Measurements from ENCODE around the gene NEIL1. TPM values are rescaled to one million over a fixed set of nuclear protein-coding genes. Genes with fewer than 3 reads are reported as not detected.

NEIL1 gene
- total and polyA plus RNA-seq, 2 experiments from 2014 or later, result 25.4 to 27.6 TPM

DNA sequence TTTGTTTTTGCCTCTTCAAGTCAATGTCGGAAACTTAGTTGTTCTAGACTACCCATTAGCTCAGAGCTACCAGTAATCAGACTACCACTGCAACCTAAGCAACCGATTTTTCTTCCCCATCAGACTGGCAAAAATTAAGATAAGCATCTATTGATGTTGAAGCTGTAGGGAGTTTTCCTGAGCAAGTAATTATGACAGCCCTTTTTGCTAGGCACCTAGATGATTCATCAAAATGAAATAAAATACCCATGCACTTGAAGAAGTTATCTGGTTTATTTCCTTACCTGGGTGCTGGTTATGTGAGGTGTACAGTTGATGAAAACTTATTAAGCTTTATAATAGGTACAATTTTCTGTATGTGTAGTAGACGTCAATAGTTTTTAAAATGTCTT is 11.5 kb upstream of the NEIL1 start:
- H3K4me3 ChIP-seq, result peak overlapping the region; percentile 76

DNA sequence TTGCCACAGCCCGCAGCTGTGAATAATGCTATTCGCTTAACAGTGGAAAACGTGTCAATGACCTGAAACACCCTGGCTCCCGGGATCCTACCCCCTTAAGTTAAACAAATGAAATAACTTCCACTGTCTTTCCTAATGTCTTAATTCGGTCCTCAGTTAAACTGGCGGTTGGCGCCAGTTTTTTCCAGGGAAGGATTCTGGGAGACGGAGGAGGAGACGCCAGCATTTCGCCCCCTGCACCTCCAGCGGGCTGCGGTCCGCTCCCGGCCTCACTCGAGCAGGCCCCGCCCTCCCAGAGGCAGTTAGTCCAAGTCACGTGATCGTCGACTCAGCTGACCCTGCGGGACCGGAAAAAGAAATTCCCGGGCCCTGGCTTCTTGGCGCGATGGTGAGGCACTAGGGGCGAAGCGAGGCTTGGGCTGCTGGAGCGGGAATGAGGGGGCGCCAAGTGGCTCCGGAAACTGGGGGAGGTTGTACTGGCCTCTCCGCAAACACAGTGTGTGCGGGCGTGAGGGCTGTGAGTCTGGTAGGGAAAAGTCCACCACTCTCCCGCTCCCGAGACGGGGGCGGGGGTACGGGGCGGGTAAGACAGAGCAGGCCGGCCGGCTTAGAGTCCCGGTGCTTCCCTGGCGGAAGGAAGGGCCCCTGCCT is 11.0 kb upstream of the NEIL1 start, which contains the start of gene COMMD4:
Gene COMMD4, plus strand, starts transcription at position 359 of the 651 bp plus-strand sequence. Its CDS starts 27 bp downstream, at position 386.
- H3K36me3 ChIP-seq (replicated peaks; ENCODE audit: insufficient read depth, low read depth), result no peaks in the 10 kb centered on the region
- 3% methylated on average over 27 of the region's 42 CpGs for WGBS (ENCODE audit: low lambda C conversion rate, missing lambda C conversion rate)
- peak within 1 kb of the TSS; percentile 76 for H3K4me3 ChIP-seq
- peaks cover 4% of the 10 kb centered on the region for H3K4me1 ChIP-seq (ENCODE audit: insufficient read depth)
- no peaks in the 10 kb centered on the region for H4K20me1 ChIP-seq (ENCODE audit: insufficient read depth, poor library complexity, severe bottlenecking)
- H3K27me3 ChIP-seq, result no peaks in the 10 kb centered on the region
- TF ChIP-seq, protein P1, sequence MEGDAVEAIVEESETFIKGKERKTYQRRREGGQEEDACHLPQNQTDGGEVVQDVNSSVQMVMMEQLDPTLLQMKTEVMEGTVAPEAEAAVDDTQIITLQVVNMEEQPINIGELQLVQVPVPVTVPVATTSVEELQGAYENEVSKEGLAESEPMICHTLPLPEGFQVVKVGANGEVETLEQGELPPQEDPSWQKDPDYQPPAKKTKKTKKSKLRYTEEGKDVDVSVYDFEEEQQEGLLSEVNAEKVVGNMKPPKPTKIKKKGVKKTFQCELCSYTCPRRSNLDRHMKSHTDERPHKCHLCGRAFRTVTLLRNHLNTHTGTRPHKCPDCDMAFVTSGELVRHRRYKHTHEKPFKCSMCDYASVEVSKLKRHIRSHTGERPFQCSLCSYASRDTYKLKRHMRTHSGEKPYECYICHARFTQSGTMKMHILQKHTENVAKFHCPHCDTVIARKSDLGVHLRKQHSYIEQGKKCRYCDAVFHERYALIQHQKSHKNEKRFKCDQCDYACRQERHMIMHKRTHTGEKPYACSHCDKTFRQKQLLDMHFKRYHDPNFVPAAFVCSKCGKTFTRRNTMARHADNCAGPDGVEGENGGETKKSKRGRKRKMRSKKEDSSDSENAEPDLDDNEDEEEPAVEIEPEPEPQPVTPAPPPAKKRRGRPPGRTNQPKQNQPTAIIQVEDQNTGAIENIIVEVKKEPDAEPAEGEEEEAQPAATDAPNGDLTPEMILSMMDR (IDR thresholded peaks at IDR 0.05; ENCODE audit: poor library complexity), result no peak
- TF ChIP-seq EZH2phosphoT487 (IDR thresholded peaks at IDR 0.05; ENCODE audit: low read depth, severe bottlenecking, unreplicated experiment) (no peak), EZH2 (IDR thresholded peaks at IDR 0.05; ENCODE audit: borderline replicate concordance) (no peak)
- H3K27ac ChIP-seq, result peak within 1 kb of the TSS; percentile 65
- DNase-seq (ENCODE audit: low spot score), result peak; percentile 97
- H3K9me3 ChIP-seq (ENCODE audit: low read depth), result no peaks in the 10 kb centered on the region
- H3K79me2 ChIP-seq, result peaks cover 13% of the 10 kb centered on the region
- H3K4me2 ChIP-seq, result peak within 1 kb of the TSS; percentile 90
- no peaks in the 10 kb centered on the region for H3K9me2 ChIP-seq (replicated peaks; ENCODE audit: insufficient read depth)
- H2AFZ ChIP-seq, result peak within 1 kb of the TSS; percentile 97

More for the DNA sequence above, 11.5 kb upstream of the NEIL1 start:
- peaks cover 13% of the 10 kb centered on the region for H3K79me2 ChIP-seq
- H3K27ac ChIP-seq, result peak overlapping the region; percentile 56
- no peaks in the 10 kb centered on the region for H3K9me3 ChIP-seq (ENCODE audit: low read depth)
- H3K27me3 ChIP-seq, result no peaks in the 10 kb centered on the region
- no peaks in the 10 kb centered on the region for H4K20me1 ChIP-seq (ENCODE audit: insufficient read depth, poor library complexity, severe bottlenecking)
- H3K4me2 ChIP-seq, result peak overlapping the region; percentile 90
- peaks cover 4% of the 10 kb centered on the region for H3K4me1 ChIP-seq (ENCODE audit: insufficient read depth)
- no peaks in the 10 kb centered on the region for H3K9me2 ChIP-seq (replicated peaks; ENCODE audit: insufficient read depth)
- WGBS (ENCODE audit: low lambda C conversion rate, missing lambda C conversion rate), result 46% methylated on average over 3 of the region's 3 CpGs
- H3K36me3 ChIP-seq (replicated peaks; ENCODE audit: insufficient read depth, low read depth), result no peaks in the 10 kb centered on the region
- TF ChIP-seq EZH2 (IDR thresholded peaks at IDR 0.05; ENCODE audit: borderline replicate concordance) (no peak), EZH2phosphoT487 (IDR thresholded peaks at IDR 0.05; ENCODE audit: low read depth, severe bottlenecking, unreplicated experiment) (no peak)
- TF ChIP-seq, protein P1 (IDR thresholded peaks at IDR 0.05; ENCODE audit: poor library complexity), result no peak
- H2AFZ ChIP-seq, result peak overlapping the region; percentile 93
- no peak for DNase-seq (ENCODE audit: low spot score)

DNA sequence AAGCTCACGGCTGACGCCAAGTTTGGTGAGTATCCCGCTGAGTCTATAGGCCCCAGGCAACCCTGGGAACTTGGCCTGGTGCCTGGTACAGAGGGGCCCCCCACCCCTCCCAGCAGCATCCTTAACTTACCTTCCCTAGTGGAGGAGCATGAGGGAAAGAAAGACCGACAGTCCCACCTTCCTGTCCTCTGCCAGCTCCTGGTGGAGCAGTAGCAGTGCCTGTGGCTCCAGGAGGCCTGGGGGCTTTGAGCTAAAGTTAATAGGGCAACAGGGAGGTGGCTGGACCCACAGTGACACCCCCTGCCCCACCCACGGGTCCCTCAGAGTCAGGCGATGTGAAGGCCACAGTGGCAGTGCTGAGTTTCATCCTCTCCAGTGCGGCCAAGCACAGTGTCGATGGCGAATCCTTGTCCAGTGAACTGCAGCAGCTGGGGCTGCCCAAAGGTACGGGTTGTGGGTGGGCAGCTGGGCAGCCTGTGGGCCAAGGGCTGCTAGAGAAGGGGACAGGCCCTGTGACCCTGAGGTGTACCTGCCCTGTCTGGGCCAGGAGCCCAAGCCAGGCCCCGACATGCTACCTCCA is 8.1 kb upstream of the NEIL1 start:
- WGBS (ENCODE audit: low lambda C conversion rate, missing lambda C conversion rate), result 92% methylated on average over 11 of the region's 11 CpGs
- Histone ChIP-seq H3K4me3 (no peak overlapping the region), H3K4me1 (ENCODE audit: insufficient read depth) (peaks cover 4% of the 10 kb centered on the region), H3K79me2 (peaks cover 13% of the 10 kb centered on the region), H3K4me2 (no peak overlapping the region), H3K9me2 (replicated peaks; ENCODE audit: insufficient read depth) (no peaks in the 10 kb centered on the region), H3K9me3 (ENCODE audit: low read depth) (no peaks in the 10 kb centered on the region), H3K27ac (no peak overlapping the region), H3K36me3 (replicated peaks; ENCODE audit: insufficient read depth, low read depth) (no peaks in the 10 kb centered on the region), H3K27me3 (no peaks in the 10 kb centered on the region), H4K20me1 (ENCODE audit: insufficient read depth, poor library complexity, severe bottlenecking) (no peaks in the 10 kb centered on the region), H2AFZ (no peak overlapping the region)
- no peak for TF ChIP-seq EZH2phosphoT487 (IDR thresholded peaks at IDR 0.05; ENCODE audit: low read depth, severe bottlenecking, unreplicated experiment)
- TF ChIP-seq, protein P1 (IDR thresholded peaks at IDR 0.05; ENCODE audit: poor library complexity), result no peak
- no peak for DNase-seq (ENCODE audit: low spot score)

All from hepatocyte (in vitro differentiated cells).